Right renal cortex interstitium (tissue), 3 donors: Measurements from ENCODE around the gene SMIM3. TPM values are rescaled to one million over a fixed set of nuclear protein-coding genes. Genes with fewer than 3 reads are reported as not detected.
"Not testable (repeated sequence)": the region's sequence is repeated elsewhere in the genome, so short reads cannot be mapped to it uniquely, and the experiment has no call there.

Source experiments
- DNase-seq, 3 donors: peaks; one replicate each; pipeline ENCODE4 v3.0.0-alpha.2; 2013; ENCODE audit warnings: low read depth in 3 of 3, low spot score in 2 of 3
- polyA plus RNA-seq, 3 donors: library from polyadenylated mRNA; unstranded; fragments of 120-200 nt; gene quantifications; one replicate each; pipeline ENCODE4 v1.2.1, GENCODE V29; 2013; ENCODE audit not compliant: insufficient read length in 3 of 3

SMIM3 gene, protein sequence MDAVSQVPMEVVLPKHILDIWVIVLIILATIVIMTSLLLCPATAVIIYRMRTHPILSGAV
- 10 to 100 TPM; 22.5 to 23.9 (median 22.8) TPM for polyA plus RNA-seq

DNA sequence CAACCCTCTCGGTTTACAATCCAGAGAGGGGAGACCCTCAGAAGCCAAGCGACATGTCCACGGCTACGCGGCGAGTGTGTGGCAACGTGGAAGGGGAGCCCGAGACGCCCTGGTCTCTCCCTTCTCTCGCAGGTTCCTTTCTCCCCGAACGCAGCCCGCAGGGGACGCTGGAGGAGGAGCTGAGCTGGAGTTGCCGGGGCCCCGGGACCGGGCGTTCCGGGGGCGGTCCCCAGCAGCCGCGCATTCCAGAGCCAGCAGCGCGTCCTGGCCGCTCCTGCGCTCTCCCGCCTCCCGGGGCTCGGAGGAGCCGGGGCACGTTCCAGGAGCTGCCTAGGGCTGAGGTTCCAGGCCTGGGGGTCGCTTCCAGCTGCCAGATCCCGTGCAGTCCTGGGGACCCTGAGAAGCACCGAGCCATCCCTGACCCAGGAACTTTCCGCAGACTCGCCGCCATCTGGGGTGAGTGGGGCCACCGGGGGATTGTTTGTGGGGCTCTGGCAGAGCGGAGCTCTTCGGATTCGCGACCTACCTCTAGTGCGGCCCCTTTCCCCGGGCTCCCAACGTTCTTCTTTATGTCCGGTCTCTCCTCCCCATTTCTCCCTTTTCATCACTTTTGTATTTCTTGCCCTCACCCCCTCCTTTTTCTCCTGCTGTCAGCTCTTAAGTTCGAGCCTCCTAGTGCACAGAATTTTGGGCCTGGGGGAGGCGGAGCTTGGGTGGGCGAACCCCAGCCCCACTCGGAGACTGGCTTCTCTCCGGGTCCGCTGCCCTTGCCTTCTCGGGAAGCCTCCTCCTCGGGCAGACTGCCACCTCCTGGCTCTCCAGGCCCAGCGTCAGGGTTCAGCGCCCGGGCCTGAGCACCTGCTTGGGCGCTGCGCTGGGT, at the start of gene SMIM3:
Gene SMIM3, plus strand, starts transcription at position 241 of the 880 bp plus-strand sequence. CDS start 16,684 bp downstream, outside the sequence.
- peak in 1 of 3 donors; percentile 78 for DNase-seq

DNA sequence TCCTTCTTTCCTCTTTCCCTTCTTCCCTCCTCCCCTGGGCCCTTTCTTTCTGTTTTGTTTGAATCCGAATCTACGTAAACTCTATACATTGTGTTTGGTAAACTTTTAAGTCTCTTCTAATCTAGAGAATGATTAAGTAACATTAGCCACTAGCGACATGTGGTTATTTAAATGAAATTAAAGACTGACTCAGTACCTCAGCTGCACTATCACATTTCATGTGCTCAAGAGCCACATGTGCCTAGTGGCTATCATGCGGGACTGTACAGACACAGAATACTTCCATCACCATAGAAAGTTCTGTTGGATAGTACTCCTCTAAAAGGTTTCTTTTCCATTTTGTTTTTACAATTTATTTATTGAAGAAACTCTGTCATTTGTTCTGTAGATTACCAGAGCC, 48.7 kb upstream of the SMIM3 start:
- no peak for DNase-seq

DNA sequence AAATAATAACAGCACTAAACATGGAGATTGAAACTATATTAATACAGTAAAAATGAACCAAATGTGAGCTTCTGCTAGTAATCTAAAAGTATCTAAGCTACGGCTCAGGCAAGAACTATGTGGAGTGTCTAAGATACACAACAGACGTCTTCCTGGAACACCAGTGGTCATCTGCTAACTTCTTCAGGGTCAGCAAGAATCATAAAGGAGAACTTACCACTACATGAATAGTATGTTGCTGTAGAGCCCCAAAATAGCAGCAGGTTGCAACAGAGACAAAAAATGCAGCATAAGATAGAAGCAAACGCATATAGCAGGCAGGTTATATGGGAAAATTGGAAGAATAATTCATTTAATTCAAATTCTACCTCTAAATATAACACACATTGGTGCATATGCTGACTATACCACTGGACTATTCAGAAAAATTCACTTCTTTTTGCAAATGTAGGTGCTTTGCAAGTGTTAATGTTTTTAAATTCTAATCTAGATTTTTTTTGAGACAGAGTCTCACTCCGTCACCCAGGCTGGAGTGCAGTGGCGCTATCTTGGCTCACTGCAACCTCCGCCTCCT, 46.8 kb upstream of the SMIM3 start:
- DNase-seq, result no peak

DNA sequence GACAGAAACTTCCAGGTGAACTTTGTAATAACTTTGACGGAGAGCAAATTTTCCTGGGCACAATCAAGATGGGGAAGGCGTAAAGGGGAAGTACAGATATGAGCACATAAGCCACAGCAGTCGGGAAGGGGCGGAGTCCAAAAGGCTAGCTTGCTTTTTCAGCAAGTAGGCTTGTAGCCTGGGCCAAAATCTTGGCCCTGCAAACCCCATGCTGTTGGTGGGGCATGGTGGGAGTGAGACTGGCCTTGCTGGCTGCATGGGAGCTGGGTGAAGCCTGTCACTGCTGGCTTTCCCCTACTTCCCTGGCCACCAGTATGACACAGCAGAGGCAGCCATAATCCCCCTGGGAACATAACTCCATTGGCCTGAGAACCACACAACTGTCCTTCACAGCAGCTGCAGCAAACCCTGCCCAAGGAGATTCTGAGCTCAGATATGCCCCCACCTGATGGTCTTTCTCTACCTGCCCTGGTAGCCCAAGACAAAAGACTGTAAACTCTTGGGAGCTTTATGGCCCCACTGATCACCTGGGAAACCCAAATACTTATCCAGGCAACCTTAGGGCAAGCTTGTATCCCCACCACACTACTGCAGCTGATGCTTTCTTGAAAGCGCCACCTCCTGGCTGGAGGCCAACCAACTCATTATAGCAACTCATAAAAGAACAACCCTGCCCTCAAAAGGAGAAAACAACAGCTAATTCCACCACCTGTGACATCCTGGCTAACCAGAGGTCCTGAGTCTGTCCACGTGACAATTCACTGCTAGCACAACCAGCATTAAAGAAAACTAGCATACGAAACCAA, 43.8 kb upstream of the SMIM3 start:
- no peak for DNase-seq

DNA sequence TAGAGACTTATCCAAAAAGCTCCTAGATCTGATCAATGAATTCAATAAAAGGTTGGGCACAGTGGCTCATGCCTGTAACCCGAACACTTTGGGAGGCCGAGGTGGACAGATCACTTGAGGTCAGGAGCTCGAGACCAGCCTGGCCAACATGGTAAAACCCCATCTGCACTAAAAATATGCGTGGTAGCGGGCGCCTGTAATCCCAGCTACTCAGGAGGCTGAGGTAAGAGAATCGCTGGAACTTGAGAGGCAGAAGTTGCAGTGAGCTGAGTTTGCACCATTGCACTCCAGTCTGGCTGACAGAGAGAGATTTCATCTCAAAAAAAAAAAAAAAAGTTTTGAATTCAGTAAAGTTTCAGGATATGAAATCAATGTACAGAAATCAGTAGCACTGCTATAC, 39.7 kb upstream of the SMIM3 start:
- no peak for DNase-seq

DNA sequence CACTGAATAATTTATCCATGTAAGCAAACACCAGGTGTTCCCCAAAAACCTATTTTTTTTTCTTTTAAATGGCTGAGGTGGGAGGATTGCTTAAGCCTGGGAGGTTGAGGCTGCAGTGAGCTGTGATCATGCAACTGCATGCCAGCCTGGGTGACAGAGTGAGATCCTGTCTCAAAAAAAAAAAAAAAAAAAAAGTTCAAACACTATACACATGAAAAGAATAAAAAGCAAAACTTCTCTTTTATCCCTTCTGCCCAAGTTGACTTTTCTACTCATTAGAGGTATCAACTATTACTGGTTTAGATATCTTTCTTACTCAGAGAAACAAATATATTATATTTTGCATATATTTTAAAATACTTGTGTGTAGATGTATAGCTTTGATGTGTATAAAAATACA, 37.6 kb upstream of the SMIM3 start:
- DNase-seq, result no peak

DNA sequence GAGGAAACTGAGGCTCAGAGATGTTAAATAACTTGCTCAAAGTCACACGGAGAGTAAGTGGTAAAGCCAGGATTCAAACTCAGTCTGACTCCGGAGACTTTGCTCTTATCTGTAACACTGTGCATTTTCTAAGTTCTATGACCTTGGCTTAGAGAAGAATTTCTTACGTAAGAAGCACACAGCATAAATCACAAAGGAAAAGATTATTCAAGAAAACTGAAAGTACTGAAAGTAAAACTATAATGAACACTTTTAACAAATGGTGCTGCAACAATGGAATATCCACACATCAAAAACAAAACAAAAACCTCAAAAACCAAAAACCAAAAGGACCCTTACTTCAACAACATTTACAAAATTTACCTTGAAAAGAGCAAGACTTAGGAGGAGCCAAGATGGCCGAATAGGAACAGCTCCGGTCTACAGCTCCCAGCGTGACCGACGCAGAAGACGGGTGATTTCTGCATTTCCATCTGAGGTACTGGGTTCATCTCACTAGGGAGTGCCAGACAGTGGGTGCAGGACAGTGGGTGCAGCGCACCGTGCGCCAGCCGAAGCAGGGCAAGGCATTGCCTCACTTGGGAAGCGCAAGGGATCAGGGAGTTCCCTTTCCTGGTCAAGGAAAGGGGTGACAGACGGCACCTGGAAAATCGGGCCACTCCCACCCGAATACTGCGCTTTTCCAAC, 36.0 kb upstream of the SMIM3 start:
- DNase-seq, result not testable (repeated sequence)

DNA sequence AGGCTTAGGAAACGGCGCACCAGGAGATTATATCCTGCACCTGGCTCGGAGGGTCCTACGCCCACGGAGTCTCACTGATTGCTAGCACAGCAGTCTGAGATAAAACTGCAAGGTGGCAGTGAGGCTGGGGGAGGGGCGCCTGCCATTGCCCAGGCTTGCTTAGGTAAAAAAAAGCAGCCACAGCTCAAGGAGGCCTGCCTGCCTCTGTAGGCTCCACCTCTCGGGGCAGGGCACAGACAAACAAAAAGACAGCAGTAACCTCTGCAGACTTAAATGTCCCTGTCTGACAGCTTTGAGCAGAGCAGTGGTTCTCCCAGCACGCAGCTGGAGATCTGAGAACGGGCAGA, 35.4 kb upstream of the SMIM3 start:
- not testable (repeated sequence) for DNase-seq

DNA sequence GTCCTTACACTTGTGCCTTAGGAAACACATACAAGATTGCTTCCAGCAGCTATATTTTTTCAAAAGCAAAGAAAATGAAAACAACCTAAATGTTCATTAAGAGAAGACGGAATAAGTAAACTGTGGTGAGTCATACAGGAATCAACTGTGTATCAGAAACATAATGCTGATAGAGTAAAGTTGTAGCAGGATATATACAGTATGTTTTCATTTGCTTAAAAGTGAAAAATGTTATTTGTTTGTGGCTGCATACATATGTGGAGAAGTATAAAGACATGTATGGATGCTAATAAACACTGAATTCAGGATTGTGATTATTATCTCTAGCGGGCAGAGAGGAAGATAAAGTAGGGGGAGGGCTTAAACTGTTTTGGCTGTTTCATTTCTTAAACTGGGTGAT, 28.1 kb upstream of the SMIM3 start:
- DNase-seq, result no peak

DNA sequence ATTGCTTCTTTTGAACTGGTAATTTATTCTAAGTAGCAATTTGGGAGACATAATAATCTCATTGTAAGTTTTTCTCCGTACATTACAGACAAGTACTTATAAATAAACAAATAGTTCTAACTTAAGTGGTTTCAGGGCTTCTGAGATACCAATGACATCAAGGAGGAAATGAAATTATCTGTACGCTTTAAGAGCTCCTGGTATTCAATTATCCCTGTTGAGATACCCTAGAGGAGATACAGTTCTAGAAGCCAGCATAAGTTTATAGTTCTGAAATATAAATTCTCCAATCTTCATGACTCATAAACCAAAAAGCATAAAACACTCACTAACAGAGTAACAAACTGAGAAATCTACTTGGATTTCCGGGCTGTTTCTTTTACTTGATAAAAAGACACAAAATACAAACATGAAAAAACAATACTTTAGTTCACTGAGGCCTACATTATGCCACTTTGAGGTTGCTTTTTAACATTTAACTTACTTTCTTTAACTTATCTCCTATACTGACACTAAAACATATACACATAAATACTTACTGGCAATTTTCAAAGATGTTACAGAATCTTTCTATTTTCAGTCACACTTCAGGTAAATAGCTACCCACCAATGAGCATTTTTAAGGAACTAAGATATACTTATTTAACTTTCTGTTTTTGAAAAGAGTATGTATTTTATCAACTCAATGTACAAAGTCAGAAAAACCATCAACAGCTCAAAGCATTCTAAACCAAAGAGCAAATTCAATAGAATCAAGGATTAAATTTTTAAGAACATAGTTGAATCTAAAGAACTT, 27.3 kb upstream of the SMIM3 start:
- DNase-seq, result no peak

DNA sequence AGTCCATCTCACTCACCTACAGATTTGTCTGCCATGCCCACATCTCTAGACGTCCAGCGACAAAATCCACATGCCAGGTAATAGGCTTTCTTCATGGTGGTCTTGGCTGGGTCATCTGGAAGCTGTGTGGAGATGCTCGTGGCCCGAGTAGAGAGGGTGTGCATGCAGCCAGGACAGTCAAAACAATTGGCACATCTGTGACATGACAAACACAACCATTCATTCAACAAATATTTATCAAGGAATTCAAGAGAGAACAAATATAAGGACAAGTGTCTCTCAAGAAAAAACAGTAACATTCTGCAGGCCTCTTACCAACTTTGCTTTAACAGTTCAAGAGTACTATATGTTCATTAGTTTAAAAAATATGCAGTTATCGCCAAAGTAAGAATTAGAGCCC, 25.1 kb upstream of the SMIM3 start:
- no peak for DNase-seq

DNA sequence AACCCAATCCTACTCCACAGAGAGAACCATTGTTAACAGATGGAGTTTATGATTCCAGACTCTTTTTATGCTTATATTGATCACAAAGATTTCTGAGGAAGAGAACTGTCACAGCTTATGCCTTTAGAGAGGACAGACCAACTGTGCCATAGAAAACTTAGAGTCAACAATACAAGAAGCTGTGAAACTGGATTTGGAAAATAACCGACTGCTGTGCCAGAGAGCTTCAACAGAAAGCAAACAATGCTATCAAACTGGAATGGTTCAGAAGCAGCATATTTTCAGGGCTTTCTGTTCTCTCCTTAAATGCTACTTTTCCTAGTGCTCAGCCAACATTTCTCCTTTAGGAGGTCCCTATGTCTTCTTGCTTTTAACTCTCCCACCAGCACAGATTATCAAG, 24.7 kb upstream of the SMIM3 start:
- DNase-seq, result no peak

DNA sequence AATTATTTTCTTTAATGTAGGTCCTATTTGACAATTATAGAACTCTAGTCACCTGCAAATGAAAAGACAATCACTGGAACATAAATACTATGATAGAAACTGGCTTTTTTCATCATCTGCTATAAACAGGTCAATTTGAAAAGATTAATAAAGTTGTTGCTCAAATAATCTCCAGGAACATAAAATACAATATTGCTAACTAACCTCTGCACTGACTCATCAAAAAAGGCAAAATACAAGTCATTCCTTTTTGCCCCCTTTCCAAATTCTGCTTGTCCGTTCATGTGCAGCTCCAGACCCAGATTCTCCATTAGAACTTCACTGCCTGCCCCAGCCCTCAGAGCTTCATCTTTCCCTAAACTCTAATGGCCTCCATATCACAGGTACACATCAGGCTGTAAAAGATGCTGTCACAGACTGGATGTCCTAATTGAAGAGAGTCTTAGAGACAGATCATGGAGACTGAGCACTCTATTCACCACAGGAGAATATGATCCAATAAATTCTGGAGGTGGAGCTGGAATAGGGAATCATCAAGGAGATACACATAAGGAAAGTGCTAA, 21.4 kb upstream of the SMIM3 start:
- DNase-seq, result no peak

DNA sequence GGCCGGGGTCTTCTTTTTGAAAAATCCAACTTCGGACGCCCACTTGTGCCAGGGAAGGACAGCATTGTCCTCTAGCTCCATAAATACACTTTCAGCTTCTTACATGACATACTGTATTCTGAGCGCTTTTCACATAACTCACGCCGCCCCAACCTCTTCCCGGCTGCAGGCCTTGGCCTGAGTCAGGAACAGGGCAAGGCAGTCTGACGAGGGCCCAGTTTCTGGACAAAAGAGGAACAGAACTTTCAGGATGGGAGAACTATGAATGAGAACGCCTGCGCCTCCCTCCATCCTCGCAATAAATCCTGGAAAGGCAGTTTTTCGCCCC, 20.4 kb upstream of the SMIM3 start:
- DNase-seq, result no peak

DNA sequence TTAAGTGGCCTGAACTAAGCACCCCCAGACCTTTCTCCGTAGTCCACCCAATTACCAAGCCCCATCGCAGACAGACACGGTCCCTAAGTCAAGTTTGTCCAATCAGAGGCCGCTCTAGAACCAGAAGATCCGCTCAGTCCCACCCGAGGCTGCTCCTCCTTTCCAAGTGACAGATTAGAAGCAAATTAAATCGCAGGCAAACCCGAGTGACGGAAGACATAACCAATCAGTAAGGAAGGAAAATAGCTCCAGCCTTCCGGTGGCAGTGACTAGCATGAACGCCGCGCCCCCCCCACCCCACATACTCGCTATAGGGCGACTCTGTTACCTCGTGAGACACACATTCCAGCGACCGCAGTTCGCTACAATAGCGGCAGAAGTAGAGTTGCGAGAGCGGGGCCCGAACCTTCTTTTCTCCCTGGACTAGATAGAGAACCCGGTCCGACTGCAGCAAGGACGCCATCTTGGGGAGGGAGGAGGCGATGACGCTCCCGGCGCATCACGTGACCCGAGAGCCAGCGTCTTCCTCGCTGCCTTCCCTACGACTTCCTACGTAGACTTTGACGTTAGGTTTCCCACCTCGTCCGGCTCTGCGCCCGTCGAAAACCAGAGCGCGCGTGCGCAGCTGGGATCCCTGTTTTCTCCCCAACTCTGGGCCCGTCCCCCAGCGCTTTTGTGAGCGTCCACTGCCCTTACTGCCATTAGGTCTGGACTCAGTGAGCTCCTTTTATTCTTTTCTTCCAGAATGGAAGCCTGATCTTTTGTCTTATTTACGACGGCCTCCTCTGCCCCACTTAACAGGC, 19.8 kb upstream of the SMIM3 start, which contains the start of gene DCTN4:
Gene DCTN4, minus strand, starts transcription at position 487 of the 803 bp plus-strand sequence. Its CDS starts 24 bp downstream, at position 463.
- DNase-seq, result peak; percentile 91 to 98 (median 98)

DNA sequence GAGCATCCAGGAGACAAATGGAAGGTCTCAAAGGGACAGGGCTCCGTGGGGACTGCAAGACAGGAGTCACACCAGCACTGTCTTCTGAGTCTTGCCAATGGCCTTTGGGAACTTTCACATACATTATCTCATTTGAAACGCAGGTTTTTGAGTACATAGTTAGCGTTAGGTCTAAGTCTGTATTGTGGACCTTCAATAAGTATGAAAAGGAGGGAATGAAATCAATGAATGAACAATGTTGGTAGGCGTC, 19.3 kb upstream of the SMIM3 start:
- no peak for DNase-seq

DNA sequence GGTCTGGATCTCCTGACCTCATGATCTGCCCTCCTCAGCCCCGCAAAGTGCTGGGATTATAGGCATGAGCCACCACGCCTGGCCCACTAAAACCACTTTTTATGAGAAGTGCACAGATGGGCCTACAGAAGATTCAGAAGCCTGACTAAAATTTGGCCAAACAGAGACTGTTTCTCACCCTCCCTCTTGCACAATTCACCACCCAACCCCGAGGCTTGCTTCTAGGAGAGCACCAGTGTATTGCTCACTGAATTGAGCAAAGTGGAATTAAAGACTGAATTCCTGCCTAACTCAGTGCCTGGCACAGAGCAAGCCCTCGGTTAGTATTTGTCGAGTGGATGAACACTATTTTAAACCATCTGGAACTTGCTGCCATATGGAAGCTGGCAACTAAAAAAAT, 16.3 kb upstream of the SMIM3 start:
- DNase-seq, result no peak

DNA sequence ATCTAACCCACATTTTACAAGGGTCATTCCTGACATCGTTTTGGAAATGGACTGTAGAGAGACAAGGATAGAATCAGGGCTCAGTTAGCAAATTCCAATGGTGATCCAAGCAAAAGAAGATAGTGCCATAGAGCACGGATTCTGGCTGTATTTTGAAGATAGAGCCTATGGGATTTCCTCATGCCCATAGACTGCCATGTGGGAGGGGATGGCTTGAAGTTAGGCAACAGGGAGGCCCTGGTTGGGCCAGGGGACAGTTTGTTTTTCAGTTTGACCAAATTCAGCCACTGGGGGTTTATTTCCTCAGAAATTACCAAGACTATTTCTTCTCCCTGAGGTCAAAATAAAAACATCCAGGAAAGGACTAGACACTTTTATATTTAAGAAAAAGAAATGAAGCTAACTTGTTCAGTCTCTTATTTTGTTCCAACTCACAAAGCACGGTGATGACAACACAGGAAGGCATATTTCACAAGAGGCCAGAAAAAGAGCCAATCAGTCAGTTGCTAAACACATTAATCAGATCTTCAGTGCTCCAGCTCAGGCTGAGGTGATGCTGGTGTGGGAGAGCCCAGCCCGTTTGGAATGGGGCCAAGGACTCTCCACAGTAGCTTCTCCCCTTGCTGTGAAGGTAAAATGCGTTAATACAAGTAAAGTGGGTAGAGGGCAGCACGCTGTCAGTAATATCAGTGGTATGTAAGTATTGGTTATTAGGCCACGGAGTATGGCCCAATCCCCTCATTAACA, 15.4 kb upstream of the SMIM3 start:
- no peak for DNase-seq
